ENCODE results near the gene TBX3.

Gene TBX3

DNA sequence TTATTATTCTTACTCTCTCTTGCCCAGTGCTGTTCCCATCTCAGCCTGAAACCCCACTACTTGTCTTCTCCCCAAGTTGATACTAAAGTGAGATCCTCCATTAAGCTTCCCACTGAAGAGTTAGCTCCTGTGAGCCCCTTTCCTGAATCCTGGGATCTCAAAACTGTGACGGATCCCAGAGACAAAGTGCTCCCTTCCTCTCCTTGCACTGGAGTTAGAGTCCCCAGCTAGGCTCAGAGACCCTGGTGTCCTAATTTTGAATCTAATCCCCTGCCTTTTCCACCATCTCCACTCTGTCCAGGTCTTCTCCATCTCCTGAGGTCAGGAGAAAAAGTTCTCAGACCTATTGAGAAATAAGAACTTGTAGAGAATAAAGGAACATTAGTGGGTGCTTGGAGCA, 17.6 kb upstream of the TBX3 start:
- H3K9me3 Mint-ChIP-seq, result no peaks in the 10 kb centered on the region
- peaks cover 67% of the 10 kb centered on the region for H3K27me3 Mint-ChIP-seq (ENCODE audit: low read depth)
- H3K4me1 Mint-ChIP-seq (ENCODE audit: low read depth), result no peaks in the 10 kb centered on the region
- H3K36me3 Mint-ChIP-seq (ENCODE audit: low read depth), result no peaks in the 10 kb centered on the region
- H3K27ac Mint-ChIP-seq, result no peak overlapping the region
- no peak for DNase-seq (ENCODE audit: low spot score)
- H3K4me3 Mint-ChIP-seq, result no peak overlapping the region

DNA sequence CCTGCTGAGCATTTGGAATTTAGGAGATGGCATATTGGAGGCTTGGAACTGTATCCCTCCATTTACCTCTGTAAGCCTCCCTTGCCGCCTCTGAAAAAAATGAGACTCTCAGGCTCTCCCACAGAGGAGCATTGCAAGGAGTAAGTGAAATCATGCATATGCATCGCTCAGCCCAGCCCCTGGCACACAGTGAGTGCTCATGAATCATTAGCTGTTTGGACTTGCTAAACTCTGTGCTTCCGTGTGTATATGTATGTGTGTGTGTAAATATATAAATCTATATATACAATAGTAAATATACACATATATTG, 17.1 kb upstream of the TBX3 start:
- H3K9me3 Mint-ChIP-seq, result no peaks in the 10 kb centered on the region
- peaks cover 72% of the 10 kb centered on the region for H3K27me3 Mint-ChIP-seq (ENCODE audit: low read depth)

DNA sequence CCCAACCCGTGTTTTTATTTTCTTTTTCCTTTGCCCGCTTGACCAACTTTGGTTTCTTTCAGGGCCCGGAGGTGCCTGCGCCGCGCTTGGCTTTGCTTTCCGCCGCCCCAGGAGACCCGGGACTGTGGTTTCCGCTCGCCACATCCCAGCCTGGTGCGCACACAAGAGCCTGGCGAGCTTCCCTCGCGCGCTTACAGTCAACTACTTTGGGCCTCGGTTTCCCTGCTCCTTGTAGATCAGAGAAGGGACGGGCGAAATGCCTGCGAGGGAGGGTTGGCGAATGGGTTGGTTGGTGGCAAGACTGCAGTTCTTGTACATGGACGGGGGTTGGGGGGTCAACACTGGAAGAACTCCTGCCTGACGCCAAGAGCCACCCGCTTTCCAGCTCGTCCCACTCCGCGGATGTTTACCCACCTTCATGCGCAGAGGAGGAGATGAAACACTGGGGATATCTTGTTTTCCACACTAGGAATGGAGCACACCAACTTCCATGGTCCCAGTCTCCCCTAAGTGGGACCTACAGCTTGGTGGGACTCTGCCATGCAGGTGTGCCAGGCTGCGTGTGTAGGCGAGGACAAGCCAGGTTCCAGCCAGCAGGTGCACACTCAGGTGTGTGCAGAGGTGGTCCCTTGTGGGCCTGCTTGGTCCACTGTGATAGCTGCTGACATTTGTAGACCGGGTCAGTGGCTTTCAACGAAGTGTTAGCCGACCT, 16.6 kb upstream of the TBX3 start:
- Mint-ChIP-seq H3K9me3 (no peaks in the 10 kb centered on the region), H3K27me3 (ENCODE audit: low read depth) (peaks cover 77% of the 10 kb centered on the region), H3K4me3 (no peak overlapping the region), H3K4me1 (ENCODE audit: low read depth) (no peaks in the 10 kb centered on the region), H3K27ac (no peak overlapping the region), H3K36me3 (ENCODE audit: low read depth) (no peaks in the 10 kb centered on the region)
- DNase-seq (ENCODE audit: low spot score), result no peak

More for the DNA sequence above, 17.1 kb upstream of the TBX3 start:
- Mint-ChIP-seq H3K4me1 (ENCODE audit: low read depth) (no peaks in the 10 kb centered on the region), H3K4me3 (no peak overlapping the region), H3K36me3 (ENCODE audit: low read depth) (no peaks in the 10 kb centered on the region), H3K27ac (no peak overlapping the region)
- DNase-seq (ENCODE audit: low spot score), result no peak

- no peak for DNase-seq (ENCODE audit: low spot score)
- no peak overlapping the region for H3K27ac Mint-ChIP-seq
- H3K27me3 Mint-ChIP-seq (ENCODE audit: low read depth), result peaks cover 92% of the 10 kb centered on the region
- no peak overlapping the region for H3K4me3 Mint-ChIP-seq
- no peaks in the 10 kb centered on the region for H3K36me3 Mint-ChIP-seq (ENCODE audit: low read depth)
- H3K9me3 Mint-ChIP-seq, result no peaks in the 10 kb centered on the region
- H3K4me1 Mint-ChIP-seq (ENCODE audit: low read depth), result no peaks in the 10 kb centered on the region
These were observed 14.7 kb upstream of the TBX3 start for GRCh38 chr12:114698566-114699163.

- H3K27ac Mint-ChIP-seq, result no peak overlapping the region
- H3K9me3 Mint-ChIP-seq, result no peaks in the 10 kb centered on the region
- peaks cover 95% of the 10 kb centered on the region for H3K27me3 Mint-ChIP-seq (ENCODE audit: low read depth)
- no peak for DNase-seq (ENCODE audit: low spot score)
- H3K36me3 Mint-ChIP-seq (ENCODE audit: low read depth), result no peaks in the 10 kb centered on the region
- H3K4me1 Mint-ChIP-seq (ENCODE audit: low read depth), result no peaks in the 10 kb centered on the region
- H3K4me3 Mint-ChIP-seq, result no peak overlapping the region
These were observed 14.0 kb upstream of the TBX3 start for GRCh38 chr12:114697741-114698565.

GRCh38 chr12:114697243-114697716, 13.3 kb upstream of the TBX3 start:
- no peak overlapping the region for H3K4me3 Mint-ChIP-seq
- no peaks in the 10 kb centered on the region for H3K36me3 Mint-ChIP-seq (ENCODE audit: low read depth)
- DNase-seq (ENCODE audit: low spot score), result no peak
- no peaks in the 10 kb centered on the region for H3K9me3 Mint-ChIP-seq
- no peak overlapping the region for H3K27ac Mint-ChIP-seq
- no peaks in the 10 kb centered on the region for H3K4me1 Mint-ChIP-seq (ENCODE audit: low read depth)
- H3K27me3 Mint-ChIP-seq (ENCODE audit: low read depth), result peaks cover 94% of the 10 kb centered on the region

- Mint-ChIP-seq H3K36me3 (ENCODE audit: low read depth) (no peaks in the 10 kb centered on the region), H3K27ac (no peak overlapping the region)
These were observed 12.7 kb upstream of the TBX3 start for GRCh38 chr12:114696443-114697242.

GRCh38 chr12:114695305-114695592, 11.3 kb upstream of the TBX3 start:
- H3K27ac Mint-ChIP-seq, result no peak overlapping the region
- no peaks in the 10 kb centered on the region for H3K36me3 Mint-ChIP-seq (ENCODE audit: low read depth)
- DNase-seq (ENCODE audit: low spot score), result no peak
- H3K9me3 Mint-ChIP-seq, result no peaks in the 10 kb centered on the region
- no peak overlapping the region for H3K4me3 Mint-ChIP-seq
- no peaks in the 10 kb centered on the region for H3K4me1 Mint-ChIP-seq (ENCODE audit: low read depth)
- peaks cover 96% of the 10 kb centered on the region for H3K27me3 Mint-ChIP-seq (ENCODE audit: low read depth)

More at GRCh38 chr12:114696443-114697242, 12.7 kb upstream of the TBX3 start:
- no peak overlapping the region for H3K4me3 Mint-ChIP-seq
- peaks cover 93% of the 10 kb centered on the region for H3K27me3 Mint-ChIP-seq (ENCODE audit: low read depth)
- H3K4me1 Mint-ChIP-seq (ENCODE audit: low read depth), result no peaks in the 10 kb centered on the region
- no peaks in the 10 kb centered on the region for H3K9me3 Mint-ChIP-seq
- no peak for DNase-seq (ENCODE audit: low spot score)

- no peak overlapping the region for H3K4me3 Mint-ChIP-seq
- no peaks in the 10 kb centered on the region for H3K36me3 Mint-ChIP-seq (ENCODE audit: low read depth)
- no peaks in the 10 kb centered on the region for H3K4me1 Mint-ChIP-seq (ENCODE audit: low read depth)
- no peak overlapping the region for H3K27ac Mint-ChIP-seq
- no peaks in the 10 kb centered on the region for H3K9me3 Mint-ChIP-seq
- H3K27me3 Mint-ChIP-seq (ENCODE audit: low read depth), result peaks cover 96% of the 10 kb centered on the region
- DNase-seq (ENCODE audit: low spot score), result no peak
These were observed 10.7 kb upstream of the TBX3 start for GRCh38 chr12:114694436-114695304.

- no peaks in the 10 kb centered on the region for H3K36me3 Mint-ChIP-seq (ENCODE audit: low read depth)
- no peaks in the 10 kb centered on the region for H3K9me3 Mint-ChIP-seq
- no peak overlapping the region for H3K4me3 Mint-ChIP-seq
- no peak for DNase-seq (ENCODE audit: low spot score)
- no peaks in the 10 kb centered on the region for H3K4me1 Mint-ChIP-seq (ENCODE audit: low read depth)
- H3K27ac Mint-ChIP-seq, result no peak overlapping the region
- H3K27me3 Mint-ChIP-seq (ENCODE audit: low read depth), result peaks cover 96% of the 10 kb centered on the region
These were observed 9.6 kb upstream of the TBX3 start for GRCh38 chr12:114693532-114693931.

- Mint-ChIP-seq H3K36me3 (ENCODE audit: low read depth) (no peaks in the 10 kb centered on the region), H3K9me3 (no peaks in the 10 kb centered on the region), H3K4me1 (ENCODE audit: low read depth) (no peaks in the 10 kb centered on the region), H3K27me3 (ENCODE audit: low read depth) (peaks cover 96% of the 10 kb centered on the region), H3K4me3 (no peak overlapping the region), H3K27ac (no peak overlapping the region)
- DNase-seq (ENCODE audit: low spot score), result no peak
These were observed 9.1 kb upstream of the TBX3 start for GRCh38 chr12:114693059-114693531.

- Mint-ChIP-seq H3K4me3 (no peak overlapping the region), H3K27me3 (ENCODE audit: low read depth) (peaks cover 94% of the 10 kb centered on the region), H3K9me3 (no peaks in the 10 kb centered on the region), H3K36me3 (ENCODE audit: low read depth) (no peaks in the 10 kb centered on the region), H3K4me1 (ENCODE audit: low read depth) (no peaks in the 10 kb centered on the region), H3K27ac (no peak overlapping the region)
- no peak for DNase-seq (ENCODE audit: low spot score)
These were observed 8.4 kb upstream of the TBX3 start for GRCh38 chr12:114692186-114693058.
